Muscle layer of duodenum (tissue), 2 donors: ENCODE results near the gene THPO.

Source experiments
- H3K27ac ChIP-seq: one replicate; pipeline ENCODE4 v1.7.0; 2013; ENCODE audit warnings: mild to moderate bottlenecking, low read length
- H3K27me3 ChIP-seq: one replicate; pipeline ENCODE4 v1.7.0; 2013; ENCODE audit warnings: low read depth, mild to moderate bottlenecking, control low read depth, low read length
- H3K36me3 ChIP-seq, 2 donors: one replicate each; pipeline ENCODE4 v1.7.0; 2013; ENCODE audit warnings: low read length in 2 of 2, control low read depth in 1 of 2, mild to moderate bottlenecking in 1 of 2; ENCODE audit not compliant: insufficient read depth in 2 of 2, control insufficient read depth in 1 of 2
- H3K4me1 ChIP-seq, 2 donors: one replicate each; pipeline ENCODE4 v1.7.0; 2013; ENCODE audit warnings: low read length in 2 of 2, mild to moderate bottlenecking in 2 of 2, control low read depth in 1 of 2, moderate library complexity in 1 of 2; ENCODE audit not compliant: insufficient read depth in 2 of 2, control insufficient read depth in 1 of 2
- H3K4me3 ChIP-seq, 2 donors: one replicate each; pipeline ENCODE4 v1.7.0; 2013; ENCODE audit warnings: low read length in 2 of 2, low read depth in 1 of 2, mild to moderate bottlenecking in 1 of 2
- H3K9me3 ChIP-seq, 2 donors: one replicate each; pipeline ENCODE4 v1.7.0; 2013; ENCODE audit warnings: low read length in 2 of 2, control low read depth in 1 of 2, mild to moderate bottlenecking in 1 of 2; ENCODE audit not compliant: control insufficient read depth in 1 of 2
- donor health status: healthy.

Gene THPO

DNA sequence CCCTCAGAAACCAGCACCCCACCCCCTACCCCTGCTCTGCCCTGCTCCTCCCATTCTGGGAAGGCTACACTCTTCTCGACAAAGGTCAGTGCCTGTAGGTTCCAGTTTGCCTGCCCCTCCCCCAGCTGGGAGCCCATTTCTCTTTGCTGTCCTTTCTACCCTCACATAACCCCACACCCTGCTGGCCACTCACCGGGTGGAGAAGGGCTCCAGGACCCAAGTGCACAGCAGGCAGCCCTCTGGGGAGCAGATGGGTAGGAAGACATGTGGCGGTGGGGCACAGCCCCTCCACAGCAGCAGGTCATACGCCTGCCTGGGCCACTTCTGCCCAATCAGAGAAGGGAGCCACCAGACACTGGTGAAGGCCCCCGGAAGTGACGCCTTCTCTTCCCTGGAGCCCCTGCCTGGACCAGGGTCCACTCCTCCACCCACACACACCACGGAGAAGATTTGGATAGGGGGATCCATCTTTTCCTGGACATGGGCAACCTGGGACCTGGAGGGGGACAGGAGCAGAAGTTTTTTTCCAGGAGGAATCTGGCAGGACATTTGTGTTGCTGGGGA, at the start of gene THPO:
Gene THPO (minus strand): TSS at position 326 of the 564 bp plus-strand sequence. CDS start 1,948 bp downstream, outside the sequence.
- H3K27ac ChIP-seq = peak within 1 kb of the TSS; percentile 61
- H3K36me3 ChIP-seq = no peaks in the 10 kb centered on the region
- peaks cover 0 to 13% of the 10 kb centered on the region in 2 donors for H3K4me1 ChIP-seq
- H3K9me3 ChIP-seq = no peaks in the 10 kb centered on the region
- H3K4me3 ChIP-seq = peak within 1 kb of the TSS in 1 of 2 donors; percentile 24
- peaks cover 20% of the 10 kb centered on the region for H3K27me3 ChIP-seq

DNA sequence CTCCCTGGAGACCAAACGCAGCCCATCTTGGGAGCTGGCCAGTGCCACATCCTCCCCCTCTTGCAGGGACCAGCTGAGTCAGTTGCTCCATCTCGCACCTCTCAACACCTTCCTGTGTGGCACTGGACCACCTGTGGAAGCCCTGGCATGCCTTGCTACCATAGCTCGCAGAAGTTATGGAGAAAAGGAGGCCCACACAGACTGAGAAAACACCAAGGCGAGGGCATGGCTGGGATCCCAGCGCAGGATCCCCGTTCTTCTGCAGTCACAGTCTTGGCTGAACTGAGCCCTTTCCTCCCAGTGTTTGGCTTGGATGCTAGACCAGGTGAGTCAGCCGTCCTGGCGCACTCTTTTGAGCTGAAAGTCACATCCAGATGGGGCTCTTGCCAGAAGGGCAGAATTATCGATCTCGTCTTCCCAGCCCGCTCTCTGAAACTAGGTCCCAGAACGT, 48.7 kb upstream of the THPO start:
- H3K27me3 ChIP-seq = no peaks in the 10 kb centered on the region
- H3K36me3 ChIP-seq = no peaks in the 10 kb centered on the region
- no peak overlapping the region for H3K4me3 ChIP-seq
- H3K27ac ChIP-seq = no peak overlapping the region
- no peaks in the 10 kb centered on the region for H3K4me1 ChIP-seq
- H3K9me3 ChIP-seq = no peaks in the 10 kb centered on the region

DNA sequence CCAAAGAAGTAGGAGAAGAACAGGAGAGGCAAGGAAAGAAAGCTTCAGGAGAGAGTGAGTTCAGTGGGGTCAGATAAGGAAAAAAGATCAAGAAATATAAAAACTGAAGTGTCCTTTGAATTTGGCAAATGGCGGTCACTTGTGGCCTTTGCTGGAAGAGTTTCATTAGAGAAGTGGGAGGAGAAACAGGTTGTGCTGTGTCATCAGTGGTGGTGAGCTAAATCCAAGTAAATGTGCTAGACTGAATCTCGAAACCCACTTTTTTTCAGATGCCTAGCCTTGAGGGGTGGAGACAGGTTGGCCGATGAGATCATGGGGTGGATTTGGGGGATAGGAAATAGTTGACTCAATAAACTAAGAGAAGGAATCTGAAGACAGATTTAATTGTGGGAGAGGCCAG, 45.6 kb upstream of the THPO start:
- no peaks in the 10 kb centered on the region for H3K36me3 ChIP-seq

DNA sequence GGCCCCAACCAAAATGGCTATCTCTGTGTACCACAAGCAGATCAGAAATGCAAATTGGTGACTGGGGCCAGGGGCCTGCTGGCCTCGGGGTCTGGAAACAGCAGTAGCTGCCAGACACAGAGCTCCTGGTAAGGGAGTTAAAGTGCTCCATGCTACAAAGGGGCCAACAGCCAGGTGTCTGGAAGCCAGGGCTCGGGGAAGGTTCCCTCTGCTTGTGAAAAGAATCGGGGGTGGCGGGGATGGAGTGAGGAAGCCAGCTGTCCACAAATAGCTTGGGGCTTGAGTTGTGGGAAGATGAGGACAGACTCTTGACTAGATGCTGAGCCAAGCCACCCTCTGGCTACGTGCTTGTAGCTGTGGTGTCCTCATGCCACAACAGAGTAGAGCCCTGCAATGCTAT, 41.2 kb upstream of the THPO start:
- H3K4me3 ChIP-seq = no peak overlapping the region
- H3K4me1 ChIP-seq = no peaks in the 10 kb centered on the region
- no peaks in the 10 kb centered on the region for H3K9me3 ChIP-seq
- no peaks in the 10 kb centered on the region for H3K27me3 ChIP-seq
- H3K27ac ChIP-seq = no peak overlapping the region
- no peaks in the 10 kb centered on the region for H3K36me3 ChIP-seq

More for the DNA sequence above, 45.6 kb upstream of the THPO start:
- no peak overlapping the region for H3K27ac ChIP-seq
- H3K4me1 ChIP-seq = no peaks in the 10 kb centered on the region
- no peaks in the 10 kb centered on the region for H3K27me3 ChIP-seq
- no peak overlapping the region for H3K4me3 ChIP-seq
- no peaks in the 10 kb centered on the region for H3K9me3 ChIP-seq

DNA sequence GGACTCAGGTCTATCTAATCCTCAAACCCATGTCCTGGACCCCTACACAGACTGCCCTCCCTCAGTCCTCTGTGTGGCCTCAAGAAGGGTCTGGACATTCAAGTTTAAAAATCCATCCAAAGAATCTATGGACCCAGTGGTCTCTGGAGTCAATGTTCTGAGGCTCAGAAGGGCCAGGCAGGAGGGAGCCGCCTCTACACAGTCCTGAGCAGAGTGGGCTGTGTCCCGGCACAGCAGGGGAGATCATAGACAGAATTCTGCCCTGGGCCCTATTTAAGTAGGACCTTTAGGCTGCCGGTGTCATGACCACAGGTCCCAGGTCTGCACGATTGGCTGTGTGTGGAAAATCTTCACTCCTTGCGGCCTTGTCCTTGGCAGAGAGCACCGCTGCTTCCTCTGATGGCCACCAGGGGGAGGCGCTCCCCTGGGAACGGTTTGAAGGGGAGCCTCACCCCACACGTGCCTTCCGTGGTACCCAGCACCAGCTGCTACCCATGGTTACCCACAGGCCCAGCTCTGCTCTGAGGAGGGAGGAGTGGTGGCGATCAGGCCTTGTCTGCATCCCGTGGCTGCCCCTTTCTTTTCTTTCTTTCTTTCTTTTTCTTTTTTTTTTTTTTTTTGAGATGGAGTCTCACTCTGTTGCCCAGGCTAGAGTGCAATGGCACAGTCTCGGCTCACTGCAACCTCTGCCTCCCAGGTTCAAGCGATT, 39.8 kb upstream of the THPO start:
- no peaks in the 10 kb centered on the region for H3K36me3 ChIP-seq
- H3K4me1 ChIP-seq = no peaks in the 10 kb centered on the region
- no peaks in the 10 kb centered on the region for H3K9me3 ChIP-seq
- no peak overlapping the region for H3K4me3 ChIP-seq
- H3K27me3 ChIP-seq = no peaks in the 10 kb centered on the region
- H3K27ac ChIP-seq = no peak overlapping the region

DNA sequence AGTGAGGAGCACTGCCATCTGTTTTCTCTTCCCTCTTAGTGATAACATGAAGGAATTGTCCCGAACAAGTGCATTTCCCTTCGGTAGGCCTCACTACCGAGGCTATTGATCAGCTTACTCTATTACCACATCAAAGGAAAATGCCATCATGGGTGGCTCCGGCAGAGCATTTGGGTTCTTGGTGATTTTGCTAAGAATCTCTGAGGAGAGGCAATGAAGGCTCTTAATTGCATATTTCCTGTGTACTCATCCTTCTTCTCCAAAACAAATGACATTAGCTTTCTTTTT, 37.1 kb upstream of the THPO start:
- no peaks in the 10 kb centered on the region for H3K27me3 ChIP-seq
- H3K27ac ChIP-seq = no peak overlapping the region
- H3K4me1 ChIP-seq = no peaks in the 10 kb centered on the region
- no peaks in the 10 kb centered on the region for H3K36me3 ChIP-seq
- no peaks in the 10 kb centered on the region for H3K9me3 ChIP-seq
- H3K4me3 ChIP-seq = no peak overlapping the region

DNA sequence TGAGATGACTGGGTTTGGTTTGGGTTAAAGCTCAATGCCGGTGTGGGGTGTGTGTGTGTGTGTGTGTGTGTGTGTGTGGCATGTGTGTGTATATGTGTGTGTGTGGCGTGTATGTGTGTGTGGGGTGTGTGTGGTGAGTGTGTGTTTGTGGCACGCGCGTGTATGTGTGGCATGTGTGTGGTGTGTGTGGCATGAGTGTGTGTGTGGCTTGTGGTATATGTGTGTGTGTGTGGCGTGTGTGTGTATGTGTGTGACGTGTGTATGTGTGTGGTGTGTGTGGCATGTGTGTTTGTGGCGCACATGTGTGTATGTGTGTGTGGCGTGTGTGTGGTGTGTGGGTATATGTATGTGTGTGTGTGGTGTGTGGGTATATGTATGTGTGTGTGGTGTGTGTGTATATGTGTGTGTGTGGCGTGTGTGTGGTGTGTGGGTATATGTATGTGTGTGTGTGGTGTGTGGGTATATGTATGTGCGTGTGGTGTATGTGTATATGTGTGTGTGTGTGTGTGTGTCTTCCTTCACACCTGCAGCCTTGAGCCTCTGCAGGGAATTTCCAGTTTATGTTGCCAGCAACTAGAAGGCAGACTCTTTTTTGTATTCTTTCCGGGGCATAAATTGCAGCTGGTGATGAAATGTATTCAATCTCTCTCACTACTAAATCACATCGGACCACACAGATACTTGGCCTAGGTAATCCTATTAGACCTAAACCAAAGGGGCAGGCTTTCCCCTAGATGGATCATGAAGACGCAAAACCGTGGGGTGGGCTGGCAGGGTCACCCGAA, 36.6 kb upstream of the THPO start:
- Histone ChIP-seq H3K36me3 (no peaks in the 10 kb centered on the region), H3K4me1 (no peaks in the 10 kb centered on the region), H3K27me3 (no peaks in the 10 kb centered on the region), H3K4me3 (no peak overlapping the region), H3K9me3 (no peaks in the 10 kb centered on the region), H3K27ac (no peak overlapping the region)

DNA sequence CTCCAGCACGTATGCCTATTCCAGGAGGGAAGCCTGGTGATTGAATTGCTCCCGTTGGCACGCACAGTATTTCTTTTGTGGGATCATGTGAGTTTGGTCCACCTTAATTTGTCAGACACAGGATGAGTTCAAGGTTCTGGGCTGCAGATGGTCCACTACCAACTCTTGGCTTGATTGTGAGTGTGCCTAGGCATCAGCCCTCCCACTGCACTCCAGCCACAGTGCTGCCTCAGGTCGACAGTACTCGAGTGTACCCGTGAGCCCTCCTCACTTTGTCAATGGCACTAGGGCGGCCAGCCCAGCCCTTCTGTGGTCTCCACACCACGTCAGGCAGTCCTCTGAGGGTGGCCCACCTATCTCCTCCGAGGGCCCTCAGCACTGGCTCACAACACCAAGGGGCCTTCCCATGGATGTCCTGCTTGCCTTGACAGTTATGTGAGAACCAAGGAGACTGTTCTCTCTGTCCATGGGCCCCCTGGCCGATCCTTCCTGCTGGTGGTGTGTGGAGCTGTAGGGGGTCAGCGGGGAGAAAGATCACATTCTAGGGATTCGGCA, 32.0 kb upstream of the THPO start:
- no peaks in the 10 kb centered on the region for H3K36me3 ChIP-seq
- no peak overlapping the region for H3K27ac ChIP-seq
- no peak overlapping the region for H3K4me3 ChIP-seq
- H3K9me3 ChIP-seq = no peaks in the 10 kb centered on the region
- no peaks in the 10 kb centered on the region for H3K4me1 ChIP-seq
- H3K27me3 ChIP-seq = no peaks in the 10 kb centered on the region

DNA sequence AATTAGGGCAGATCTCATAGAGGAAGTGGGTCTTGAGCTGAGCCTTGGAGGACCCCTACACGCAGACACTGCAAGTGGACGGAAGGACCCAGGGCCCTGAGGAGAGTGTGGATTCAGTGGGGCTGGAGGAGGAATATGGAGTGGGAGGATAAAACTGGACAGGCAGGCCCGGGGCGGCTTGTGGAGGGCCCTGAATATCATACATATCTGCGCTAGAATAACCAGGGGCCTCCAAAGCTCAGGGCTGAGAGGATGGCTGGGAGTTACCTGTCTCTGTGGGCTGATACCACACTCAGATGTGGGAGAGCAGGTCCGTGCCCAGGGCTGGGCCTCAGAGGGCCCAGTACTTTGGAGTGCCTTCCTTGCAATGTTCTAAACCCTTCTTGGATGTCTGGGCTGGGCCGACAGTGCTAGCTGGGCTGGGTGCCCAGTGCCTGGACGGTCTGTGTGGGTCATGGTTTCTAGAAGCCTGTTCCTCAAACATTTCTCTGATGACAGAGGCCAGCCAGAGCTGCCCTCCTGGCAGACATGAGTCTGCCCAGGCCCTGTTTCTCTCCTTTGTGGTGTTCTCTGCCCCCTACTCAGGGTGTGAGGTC, 31.4 kb upstream of the THPO start:
- no peak overlapping the region for H3K4me3 ChIP-seq
- no peaks in the 10 kb centered on the region for H3K4me1 ChIP-seq
- H3K27me3 ChIP-seq = no peaks in the 10 kb centered on the region
- no peaks in the 10 kb centered on the region for H3K9me3 ChIP-seq
- H3K36me3 ChIP-seq = no peaks in the 10 kb centered on the region
- no peak overlapping the region for H3K27ac ChIP-seq

DNA sequence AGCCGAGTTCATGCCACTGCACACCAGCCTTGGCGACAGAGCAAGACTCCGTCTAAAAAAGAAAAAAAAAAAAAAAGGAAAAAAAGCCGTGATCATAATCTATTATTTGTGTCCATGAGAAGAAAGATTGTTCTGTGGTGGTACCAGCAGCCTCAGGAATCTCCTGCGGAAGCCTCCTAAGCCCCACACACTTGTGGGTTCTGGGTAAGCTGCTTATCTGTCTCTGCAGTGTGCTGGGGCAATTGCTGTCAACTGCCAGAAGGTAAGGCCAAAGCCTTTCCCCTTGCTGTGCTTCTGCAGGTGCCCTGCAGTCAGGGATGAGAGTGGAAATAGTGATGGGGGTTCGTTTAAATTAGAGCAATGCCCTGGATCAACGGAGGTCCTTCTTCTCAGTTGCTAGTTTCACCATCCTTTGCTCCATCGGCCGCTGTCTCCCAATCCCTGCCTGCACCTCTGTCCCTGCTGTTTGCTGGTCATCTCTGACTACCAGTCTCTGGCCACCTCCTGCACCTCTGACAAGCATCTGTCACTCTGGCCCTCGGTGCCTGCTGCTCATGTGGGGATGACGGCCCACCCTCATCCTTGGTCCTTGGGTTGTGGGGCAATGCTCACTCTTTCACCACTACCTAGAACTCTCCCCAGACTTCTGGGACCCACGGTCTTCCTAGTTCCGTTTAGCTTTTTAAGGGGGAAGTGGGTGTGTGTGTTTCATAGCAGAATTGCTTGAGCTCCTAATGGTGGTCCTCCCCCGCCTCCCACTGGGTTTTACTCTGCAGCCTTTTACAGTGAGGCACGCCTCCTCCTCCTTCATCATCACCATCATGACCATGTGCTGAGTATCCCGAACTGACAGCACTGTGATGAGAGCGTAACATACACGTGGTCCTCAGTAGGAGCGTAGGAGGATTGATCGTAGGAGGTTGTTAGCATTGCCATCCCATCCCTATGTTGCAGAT, 27.3 kb upstream of the THPO start:
- Histone ChIP-seq H3K27ac (no peak overlapping the region), H3K4me1 (no peaks in the 10 kb centered on the region), H3K9me3 (no peaks in the 10 kb centered on the region), H3K4me3 (no peak overlapping the region), H3K36me3 (no peaks in the 10 kb centered on the region), H3K27me3 (no peaks in the 10 kb centered on the region)
